Measurements from ENCODE around the gene ZC3H4.
"Not testable (repeated sequence)": the region's sequence is repeated elsewhere in the genome, so short reads cannot be mapped to it uniquely, and the experiment has no call there.

ZC3H4 gene

DNA sequence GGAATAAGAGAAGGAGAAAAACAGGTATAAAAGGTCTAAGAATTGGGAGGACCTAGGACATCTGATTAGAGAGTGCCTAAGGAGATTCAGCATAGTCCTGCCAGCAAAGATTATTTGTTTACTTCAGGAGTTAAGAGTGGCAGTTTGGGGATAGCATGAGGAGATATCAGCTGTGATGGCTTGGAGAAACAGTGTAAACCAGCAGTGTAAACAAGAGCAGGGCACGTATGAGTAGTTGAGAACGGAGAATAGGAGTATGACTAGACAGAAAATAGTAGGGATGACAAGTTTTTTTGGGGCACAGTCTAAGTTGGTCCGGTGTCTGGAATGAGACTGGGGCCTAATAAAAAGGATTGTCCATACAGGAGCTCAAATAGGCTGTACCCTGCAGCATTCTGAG, 63.0 kb downstream of the ZC3H4 start:
- DNase-seq (ENCODE audit: extremely low read depth in 1 of 2, low read depth in 1 of 2), result not testable (repeated sequence)

DNA sequence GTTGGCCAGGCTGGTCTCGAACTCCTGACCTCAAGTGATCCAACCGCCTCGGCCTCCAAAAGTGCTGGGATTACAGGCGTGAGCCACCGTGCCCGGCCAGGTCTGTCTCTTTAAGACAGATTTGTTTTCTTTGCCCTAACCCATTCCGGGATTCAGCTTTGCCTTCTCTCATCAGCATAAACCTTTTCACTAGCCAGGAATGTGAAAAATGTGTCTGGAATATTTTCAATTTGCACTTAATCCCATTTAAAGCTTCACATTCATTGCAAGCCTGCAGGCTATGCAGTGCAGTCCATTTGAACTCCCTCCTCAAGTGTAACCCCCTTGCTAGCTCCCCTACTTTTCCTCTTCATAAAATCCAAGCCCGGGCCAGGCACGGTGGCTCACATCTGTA, 64.3 kb downstream of the ZC3H4 start:
- DNase-seq (ENCODE audit: extremely low read depth in 1 of 2, low read depth in 1 of 2), result no peak

DNA sequence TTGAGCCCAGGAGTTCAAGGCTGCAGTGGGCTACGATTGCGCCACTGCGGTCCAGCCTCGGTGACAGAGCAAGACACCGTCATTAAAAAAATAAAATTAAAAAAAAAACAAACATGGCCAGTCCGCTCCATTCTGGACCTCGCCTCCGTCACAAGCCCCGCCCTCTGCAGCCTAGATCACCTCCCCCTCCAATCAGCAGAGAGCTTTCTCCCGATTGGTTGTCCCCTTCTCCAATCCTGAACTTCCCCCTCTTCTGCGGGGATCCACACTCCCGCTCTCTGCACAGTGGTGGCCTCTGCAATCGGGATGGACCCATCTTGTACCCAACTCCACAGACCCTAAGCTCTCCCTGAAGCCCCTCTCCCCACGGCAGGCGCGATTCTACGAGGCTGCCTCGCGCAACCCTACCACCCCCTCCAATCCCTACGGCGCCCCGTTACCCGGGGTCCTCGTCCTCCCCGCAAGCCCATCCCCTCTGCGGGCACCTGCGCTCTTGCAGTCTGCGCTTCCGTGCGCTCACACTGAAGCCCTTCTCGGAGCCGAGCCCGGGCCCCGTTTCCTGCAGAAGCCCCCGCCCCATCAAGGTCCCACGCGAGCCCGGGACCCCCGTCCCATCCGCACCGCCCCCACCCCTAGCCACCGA, 65.7 kb downstream of the ZC3H4 start:
- DNase-seq (ENCODE audit: extremely low read depth in 1 of 2, low read depth in 1 of 2), result peak; percentile 59 to 82

DNA sequence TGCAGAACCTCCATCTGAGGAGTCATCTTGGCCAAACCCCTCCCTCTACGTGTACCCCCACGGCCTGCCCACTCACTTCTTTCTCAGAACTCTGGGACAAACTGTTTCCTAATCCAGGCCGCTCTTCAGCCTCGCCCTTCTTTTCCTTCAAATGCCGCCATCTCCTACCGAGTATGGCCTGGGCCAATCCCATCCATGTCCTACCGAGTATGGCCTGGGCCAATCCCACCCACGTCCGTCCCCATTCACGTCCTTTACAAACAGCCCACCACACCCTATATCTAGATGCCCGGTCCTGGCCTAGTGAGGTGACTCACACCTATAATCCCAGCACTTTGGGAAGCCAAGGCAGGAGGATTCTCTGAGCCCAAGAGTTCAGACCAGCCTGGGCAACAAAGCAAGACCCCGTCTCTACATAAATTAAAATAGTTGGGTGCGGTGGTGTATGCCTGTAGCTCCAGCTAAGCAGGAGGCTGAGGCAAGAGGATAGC, 66.3 kb downstream of the ZC3H4 start:
- no peak for DNase-seq (ENCODE audit: extremely low read depth in 1 of 2, low read depth in 1 of 2)

DNA sequence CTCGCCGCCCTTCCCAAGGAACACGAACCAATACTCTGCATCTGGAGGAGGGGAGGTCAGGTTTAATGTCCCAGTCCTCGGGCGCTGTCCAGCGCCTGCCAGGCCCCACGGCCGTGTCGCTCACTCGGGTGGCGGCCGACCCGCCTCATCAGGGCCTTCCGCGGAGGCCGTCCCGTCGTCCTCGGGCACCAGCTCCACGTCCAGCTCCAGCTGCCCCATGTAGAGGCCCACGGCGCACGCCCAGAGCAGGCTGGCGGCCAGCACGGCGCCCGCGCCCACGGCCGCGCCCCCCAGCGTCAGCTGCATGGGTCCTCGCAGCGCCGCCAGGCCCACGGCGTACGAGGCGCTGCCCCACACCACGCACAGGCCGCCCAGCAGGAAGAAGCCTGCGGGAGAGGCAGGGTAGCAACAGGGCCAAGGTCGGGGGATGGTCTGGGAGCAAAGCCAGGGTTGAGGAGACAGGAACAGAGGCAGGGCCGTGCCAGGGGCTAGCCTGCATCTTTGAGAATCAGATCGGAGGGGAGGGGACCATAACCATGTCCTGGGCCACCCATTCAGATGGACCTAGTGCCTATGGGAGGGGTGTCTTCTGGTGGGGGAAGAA, 67.6 kb downstream of the ZC3H4 start:
- DNase-seq (ENCODE audit: extremely low read depth in 1 of 2, low read depth in 1 of 2), result no peak

DNA sequence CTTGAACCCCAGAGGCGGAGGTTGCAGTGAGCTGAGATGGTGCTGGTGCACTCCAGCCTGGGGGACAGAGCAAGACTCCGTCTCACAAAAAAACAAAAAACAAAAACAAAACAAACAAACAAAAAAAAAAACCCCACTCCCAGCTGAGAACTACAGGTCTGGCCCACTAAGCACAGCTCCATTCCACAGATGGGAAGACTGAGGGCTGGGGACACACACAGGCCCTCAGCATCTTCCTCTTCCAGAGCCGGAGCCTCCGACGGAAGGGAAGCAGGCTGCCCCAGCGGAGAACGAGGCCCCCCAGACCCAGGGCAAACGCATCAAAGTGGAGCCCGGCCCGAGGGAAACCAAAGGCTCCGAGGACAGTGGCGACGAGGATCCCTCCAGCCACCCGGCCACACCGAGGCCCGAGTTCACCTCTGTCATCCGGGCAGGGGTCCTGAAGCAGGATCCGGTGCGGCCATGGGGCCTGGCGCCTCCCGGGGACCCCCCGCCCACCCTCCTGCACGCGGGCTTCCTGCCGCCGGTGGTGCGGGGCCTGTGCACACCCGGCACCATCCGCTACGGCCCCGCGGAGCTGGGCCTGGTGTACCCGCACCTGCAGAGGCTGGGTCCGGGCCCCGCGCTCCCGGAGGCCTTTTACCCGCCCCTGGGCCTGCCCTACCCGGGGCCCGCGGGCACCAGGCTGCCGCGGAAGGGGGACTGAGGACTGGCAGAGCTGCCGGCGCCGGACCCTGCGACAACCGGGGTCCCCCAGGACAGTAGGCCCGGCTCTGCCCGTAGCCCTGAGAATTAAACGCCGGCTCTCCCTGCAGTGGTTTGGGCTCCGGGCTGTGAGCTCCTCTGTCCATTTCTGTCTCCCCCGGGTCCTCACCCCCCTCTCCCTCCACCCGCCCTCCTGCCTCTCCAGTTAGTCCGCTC, 68.4 kb downstream of the ZC3H4 start:
- no peak for DNase-seq (ENCODE audit: extremely low read depth in 1 of 2, low read depth in 1 of 2)

DNA sequence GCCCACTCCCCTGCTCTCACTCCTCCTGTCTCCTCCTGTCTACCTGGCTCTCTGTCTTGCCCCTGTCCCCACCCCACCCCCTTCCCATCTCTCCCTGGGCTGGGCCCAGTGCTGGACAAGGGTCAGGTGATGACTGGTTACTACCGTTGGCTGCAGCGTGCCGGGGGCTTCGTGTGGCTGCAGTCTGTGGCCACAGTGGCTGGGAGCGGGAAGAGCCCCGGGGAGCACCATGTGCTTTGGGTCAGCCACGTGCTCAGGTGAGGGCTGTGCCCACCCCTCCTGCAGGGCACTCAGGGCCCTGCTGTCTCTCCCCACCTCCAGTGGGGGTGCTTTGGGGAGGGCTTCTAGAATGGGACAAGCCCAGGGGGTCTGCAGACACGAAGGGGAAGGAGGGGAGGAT, 72.7 kb downstream of the ZC3H4 start:
- no peak for DNase-seq (ENCODE audit: extremely low read depth in 1 of 2, low read depth in 1 of 2)

DNA sequence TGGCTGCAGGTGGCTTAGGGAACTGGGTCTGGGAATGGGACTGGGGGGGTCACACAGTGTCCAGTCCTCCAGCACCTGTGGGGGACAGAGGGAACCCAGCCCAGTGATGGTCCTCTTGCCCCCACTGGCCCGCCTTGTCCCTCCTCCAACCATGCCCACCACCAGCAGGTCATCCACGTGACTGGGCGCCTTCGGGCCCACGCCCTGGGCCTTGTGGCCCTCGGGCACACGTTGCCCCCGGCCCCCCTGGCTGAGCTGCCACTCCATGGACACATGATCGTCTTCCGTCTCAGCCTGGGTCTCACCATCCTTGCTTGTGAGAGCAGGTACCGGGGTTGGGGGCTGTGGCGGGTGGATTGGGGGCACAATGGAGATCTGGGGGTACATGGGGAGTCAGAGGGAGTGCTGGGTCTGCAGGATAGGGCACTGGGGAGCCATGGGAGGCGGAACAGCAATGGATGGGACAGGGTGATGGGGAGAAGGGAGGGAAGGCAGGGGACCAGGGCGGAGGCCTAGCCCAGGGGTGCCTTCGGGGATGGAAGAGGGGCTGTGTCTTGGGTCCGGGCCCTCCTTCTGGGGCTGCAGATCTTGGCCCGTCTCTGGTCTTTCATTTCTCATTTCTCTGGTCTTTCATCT, 74.2 kb downstream of the ZC3H4 start:
- DNase-seq (ENCODE audit: extremely low read depth in 1 of 2, low read depth in 1 of 2), result no peak

DNA sequence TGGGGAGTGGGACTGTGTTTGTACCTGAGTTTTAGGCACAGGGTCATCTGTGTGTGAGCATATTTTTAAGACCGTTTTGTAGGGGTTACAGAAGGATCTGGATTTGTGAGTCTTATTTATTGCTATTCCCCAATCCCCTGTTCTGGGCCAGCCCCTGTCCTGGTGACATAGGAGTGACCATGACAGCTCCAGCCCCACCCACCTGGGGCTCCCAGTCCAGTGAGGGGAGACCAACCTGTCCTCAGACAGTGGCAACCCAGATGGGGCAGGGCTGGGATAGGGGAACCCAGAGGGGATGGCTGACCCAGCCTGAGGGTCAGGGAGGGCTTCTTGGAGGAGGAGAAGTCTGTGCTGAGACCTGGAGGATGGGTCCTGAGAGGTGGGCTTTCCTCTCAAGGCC, 75.8 kb downstream of the ZC3H4 start:
- DNase-seq (ENCODE audit: extremely low read depth in 1 of 2, low read depth in 1 of 2), result no peak

DNA sequence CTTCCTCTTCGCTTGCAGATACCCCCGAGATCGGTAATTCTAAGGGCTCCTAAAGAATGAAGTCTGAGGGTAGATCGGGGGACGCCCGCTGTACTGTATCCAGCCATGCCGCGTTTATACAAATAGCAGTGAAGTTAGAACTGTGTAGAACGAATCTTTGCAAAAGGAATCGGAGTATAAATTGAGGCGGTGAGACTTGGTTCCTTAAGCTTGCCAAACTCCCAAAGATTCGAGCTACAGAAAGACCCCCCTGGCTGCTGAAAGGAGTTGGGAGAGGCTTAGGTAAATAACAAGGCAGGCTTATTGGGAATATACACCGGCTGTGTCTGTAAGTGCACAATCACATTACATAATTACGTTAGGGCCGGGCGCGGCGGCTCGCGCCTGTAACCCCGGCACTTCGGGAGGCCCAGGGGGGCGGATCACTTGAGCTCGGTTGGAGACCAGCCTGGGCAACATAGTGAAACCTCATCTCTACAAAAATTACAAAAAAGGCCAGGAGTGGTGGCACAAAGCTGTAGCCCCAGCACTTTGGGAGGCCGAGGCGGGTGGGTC, 77.4 kb downstream of the ZC3H4 start:
- DNase-seq (ENCODE audit: extremely low read depth in 1 of 2, low read depth in 1 of 2), result no peak

DNA sequence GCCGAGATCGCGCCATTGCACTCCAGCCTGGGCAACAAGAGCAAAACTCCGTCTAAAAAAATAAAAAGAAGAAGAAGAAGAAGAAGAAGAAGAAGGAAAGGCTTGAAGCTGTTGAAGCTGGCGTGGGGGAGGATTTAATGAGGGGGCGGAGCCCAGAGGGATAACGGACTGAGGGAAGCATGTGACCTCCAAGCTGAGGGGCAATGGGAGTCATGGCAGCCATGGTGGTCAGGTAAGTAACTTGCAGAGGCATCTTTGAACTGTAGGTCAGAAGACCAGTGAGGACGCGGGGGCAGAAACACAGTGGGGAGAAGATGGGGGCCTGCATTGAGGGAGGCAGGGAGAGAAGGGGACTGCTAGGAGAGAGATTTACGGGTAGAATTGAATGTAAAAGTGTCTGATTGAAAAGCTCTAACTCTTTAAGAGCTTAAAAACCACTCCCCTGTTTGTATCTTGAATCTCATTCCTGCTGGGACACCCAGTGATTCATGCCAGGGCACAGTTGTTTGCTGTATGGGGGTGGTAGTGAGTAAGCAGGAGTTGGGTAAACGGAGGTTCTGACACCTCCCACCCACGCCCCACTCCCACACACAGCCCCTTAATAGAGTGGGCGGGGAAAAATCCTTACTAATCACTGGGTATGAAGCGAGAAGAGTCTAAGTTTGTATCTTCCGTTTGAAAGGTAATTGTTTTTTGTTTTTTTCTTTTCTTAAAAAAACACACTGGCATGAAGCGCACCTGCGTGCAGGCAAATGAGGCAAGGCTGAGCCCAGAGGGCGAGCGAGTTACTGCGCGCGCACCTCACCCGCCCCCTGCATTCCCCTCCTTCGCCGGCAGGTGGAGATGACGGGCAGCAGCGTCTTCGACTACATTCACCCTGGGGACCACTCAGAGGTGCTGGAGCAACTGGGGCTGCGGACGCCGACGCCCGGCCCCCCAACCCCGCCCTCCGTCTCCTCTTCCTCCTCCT, 78.2 kb downstream of the ZC3H4 start:
- peak; percentile 86 to 93 for DNase-seq (ENCODE audit: extremely low read depth in 1 of 2, low read depth in 1 of 2)

DNA sequence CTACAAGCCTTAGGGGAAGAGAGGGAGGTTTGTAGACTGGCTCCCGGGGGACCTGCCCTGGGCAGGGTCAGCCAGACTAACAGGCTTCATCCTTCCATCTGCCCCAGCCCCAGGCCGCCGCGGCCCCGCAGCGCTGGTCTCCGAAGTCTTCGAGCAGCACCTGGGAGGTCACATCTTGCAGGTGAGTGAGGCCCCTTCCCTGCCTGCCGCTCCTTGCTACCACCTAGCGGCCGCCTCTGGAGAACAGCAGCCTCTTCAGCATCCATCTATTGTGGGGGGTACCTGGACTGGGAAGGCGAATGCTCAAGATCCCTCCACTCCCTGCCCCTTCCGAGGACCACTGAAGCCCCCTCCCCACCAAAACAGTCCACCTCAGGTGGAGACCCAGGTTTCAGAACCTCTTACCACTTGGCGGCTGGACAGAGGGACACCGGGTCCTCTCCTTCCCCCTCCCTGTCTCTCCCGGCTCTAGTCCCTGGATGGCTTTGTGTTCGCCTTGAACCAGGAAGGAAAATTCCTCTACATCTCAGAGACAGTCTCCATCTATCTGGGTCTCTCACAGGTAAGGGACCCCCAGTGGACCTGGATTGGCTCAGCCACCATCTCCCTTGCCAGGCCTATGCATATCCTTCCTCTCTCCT, 81.3 kb downstream of the ZC3H4 start:
- peak in 1 of 2 donors; percentile 39 for DNase-seq (ENCODE audit: extremely low read depth in 1 of 2, low read depth in 1 of 2)

DNA sequence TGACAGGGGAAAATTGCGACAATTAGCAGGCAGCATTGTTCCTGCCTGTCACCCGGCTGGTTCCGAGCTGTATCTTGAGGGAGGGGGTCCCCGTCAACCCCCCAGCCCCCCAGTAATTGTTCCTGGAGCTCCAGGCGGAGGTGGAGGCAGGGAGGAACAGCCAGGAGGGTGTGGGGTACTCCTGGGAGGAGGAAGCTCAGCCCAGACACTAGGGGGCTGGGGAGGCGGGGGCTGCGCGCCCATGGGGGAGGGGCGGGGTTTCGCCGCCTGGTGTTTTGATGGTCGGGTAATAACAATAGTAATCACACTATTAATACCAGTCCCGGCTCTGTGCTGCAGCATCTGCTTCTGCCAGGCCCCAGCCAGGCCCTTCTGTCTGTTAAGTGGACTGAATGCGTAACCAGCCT, 85.4 kb downstream of the ZC3H4 start:
- no peak for DNase-seq (ENCODE audit: extremely low read depth in 1 of 2, low read depth in 1 of 2)

DNA sequence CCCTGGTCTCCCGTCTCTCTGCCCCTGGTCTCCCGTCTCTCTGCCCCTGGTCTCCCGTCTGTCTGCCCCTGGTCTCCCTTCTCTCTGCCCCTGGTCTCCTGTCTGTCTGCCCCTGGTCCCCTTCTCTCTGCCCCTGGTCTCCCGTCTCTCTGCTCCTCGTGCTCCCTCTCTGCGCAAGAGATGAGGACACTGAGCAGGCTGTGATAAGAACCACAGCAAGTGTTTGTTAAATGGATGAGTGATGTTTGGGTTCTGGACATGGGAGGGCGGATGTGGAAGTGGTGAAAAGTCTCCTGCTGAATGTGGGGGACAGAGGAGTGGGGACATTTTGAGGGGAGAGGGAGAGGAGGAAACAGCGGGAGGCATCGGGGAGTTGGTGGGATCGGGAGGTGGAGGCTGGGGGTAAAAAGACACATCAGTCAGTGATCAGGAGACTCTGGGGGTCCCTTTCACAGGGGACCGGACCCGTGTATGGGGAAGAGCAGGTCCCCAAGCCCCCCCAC, 85.9 kb downstream of the ZC3H4 start:
- no peak for DNase-seq (ENCODE audit: extremely low read depth in 1 of 2, low read depth in 1 of 2)

DNA sequence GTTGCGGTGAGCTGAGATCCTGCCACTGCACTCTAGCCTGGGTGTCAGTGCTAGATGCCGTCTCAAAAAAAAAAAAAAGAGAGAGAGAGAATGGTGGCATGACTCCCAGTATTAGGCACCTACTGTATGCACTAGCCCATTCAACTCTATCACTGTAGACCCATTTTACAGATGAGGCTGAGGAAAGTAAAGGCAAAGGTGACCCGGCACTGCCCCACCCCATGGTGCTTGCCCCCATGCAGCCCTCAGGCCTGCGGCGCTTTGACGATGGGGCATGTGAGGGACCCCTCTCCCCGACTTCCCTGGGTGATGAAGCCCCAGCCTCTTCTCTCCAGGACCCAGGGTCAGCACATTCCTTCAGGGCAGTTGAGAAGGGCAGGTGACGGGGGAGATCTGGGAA, 86.7 kb downstream of the ZC3H4 start:
- no peak for DNase-seq (ENCODE audit: extremely low read depth in 1 of 2, low read depth in 1 of 2)

DNA sequence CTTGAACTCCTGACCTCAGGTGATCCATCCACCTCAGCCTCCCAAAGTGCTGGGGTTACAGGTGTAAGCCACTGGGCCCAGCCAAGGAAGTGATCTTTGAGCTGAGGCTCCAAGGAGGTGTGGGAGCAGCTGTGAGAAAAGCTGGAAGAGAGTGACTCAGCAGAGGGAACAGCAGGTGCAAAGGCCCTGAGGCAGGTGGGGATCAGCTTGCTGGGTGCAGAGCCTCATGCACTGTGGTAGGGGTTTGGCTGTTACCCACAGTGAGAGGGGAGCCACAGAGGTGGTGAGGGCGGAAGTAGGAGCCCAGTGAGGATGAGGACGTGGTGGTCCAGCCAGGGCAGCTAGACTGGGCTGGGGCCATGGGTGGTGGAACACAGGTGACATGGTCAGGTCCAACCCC, 87.4 kb downstream of the ZC3H4 start:
- DNase-seq (ENCODE audit: extremely low read depth in 1 of 2, low read depth in 1 of 2), result no peak

DNA sequence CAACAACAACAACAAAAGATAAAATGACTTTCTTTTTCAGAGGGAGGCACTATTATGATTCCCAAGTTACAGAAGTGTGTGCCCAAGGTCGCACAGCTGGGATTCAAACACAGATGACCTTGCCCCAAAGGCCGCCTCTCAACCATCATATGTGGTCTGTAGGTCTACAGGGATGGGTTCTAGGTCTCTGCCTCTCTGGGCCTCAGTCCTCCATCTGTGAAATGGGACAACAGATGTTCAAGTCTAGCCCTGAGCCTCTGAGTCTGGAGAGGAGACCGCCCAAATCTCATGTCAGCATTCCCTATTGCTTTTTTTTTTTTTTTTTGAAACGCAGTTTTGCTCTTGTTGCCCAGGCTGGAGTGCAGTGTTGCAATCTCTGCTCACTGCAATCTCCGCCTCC, 89.1 kb downstream of the ZC3H4 start:
- no peak for DNase-seq (ENCODE audit: extremely low read depth in 1 of 2, low read depth in 1 of 2)

DNA sequence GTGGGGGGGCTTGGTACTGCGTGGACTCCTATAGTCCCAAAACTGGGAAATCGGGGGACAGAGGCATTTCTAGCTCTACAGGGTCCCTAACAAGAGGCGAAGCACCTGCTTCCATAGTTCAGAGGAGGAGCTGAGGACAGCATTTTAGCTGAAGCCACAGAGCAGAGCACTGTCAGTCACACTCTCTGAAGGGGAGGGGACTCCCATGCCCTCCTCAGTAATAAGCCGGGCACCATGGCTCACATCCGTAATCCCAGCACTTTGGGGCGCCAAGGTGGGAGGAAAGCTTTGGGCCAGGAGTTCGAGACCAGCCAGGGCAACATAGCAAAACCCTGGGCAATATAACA, 90.2 kb downstream of the ZC3H4 start:
- DNase-seq (ENCODE audit: extremely low read depth in 1 of 2, low read depth in 1 of 2), result no peak

Data from stimulated activated CD8-positive, alpha-beta memory T cell treated with anti-CD3 and anti-CD28 coated beads, Interleukin-7, amount 100 ng/mL, for 48 hours (primary cell).